NCI-H2081 (cell line): ENCODE results near the gene ALDOB.

ENCODE experiments used
- DNase-seq, 2 experiments: peaks; one replicate each; lab custom pipeline; 2025; lab: John Stamatoyannopoulos, UW

Gene ALDOB

DNA sequence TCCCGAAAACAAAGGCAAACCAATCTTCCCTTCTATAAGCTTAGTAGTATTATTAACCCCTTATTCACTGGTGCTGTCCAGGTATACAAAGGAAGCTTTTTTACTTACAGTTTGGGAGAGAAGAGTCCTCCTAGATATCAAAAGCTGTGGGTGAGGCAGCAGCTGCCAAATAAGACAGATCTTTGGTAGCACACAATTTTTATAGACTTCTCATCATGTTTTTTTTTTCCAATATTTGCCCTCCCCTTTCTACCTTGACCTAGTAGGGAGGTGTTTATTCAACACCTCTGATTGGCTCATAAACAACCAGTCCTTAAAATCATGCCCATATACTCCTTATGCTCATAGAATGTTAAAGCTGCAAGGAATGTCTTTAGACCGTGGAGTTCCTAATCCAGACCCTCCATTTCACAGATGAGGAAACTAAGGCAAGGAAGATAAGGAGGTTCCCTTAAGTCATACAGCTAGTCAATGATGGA, at the start of gene ALDOB:
TSS of gene ALDOB (minus strand) at position 174 of the 479 bp plus-strand sequence. CDS start 4,887 bp downstream, outside the sequence.
- DNase-seq, result no peak

DNA sequence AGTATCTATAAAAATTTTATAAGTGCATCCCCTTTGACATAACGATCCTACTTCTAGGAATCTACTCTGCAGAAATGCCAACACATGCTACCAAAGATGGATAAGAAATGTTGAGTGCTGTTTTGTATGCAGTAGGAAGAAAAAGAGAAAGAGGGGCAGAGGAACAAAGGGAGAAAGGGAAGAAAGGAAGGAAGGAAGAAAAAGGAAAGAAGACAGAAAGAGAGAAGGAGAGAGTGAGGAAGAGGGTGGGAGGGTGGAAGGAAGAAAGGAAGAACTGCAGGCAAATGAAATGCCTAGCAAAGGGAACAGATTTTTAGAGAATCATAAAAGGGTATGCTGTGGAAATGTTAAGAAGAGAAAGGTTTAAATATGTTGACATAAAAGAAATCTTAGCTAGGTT, 48.5 kb upstream of the ALDOB start:
- DNase-seq, result no peak

DNA sequence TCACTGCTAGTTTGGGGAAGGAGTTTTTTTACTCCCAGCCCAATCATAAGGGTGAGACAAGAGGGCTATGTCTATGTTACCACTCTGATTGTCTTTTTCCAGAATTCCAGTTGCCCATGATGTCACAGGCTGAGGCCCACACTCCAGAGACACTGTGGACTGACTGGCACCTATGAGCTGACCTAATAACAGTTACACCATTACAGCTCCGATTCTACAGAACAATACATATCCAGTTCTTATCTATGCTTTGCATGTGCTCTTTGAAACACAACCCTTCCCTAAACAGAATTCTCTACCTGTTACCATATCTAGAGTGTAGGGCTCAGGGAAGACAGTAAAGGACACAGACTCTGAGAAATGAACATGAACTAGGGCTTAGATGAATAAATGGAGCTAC, 45.7 kb upstream of the ALDOB start:
- no peak for DNase-seq

DNA sequence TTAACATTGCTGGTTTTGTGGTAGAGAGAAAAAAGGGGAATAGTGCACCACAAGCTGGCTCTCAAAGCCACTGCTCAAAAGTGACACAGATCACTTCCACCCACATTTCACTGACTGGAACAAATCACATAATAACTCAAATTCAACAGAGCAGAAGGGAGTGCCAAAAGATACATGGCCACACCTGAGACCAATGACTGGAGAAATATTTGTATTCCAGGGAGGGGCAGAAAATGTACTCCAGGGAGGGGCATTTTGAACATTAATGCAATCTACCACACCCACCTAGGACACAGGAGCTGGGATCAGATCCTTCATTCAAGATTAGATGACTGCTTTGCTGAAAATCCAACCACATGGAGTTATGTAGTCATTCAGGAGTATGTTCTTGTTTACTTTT, 44.8 kb upstream of the ALDOB start:
- DNase-seq, result peak; percentile 12 to 50

GRCh38 chr9:101479338-101480030, 43.9 kb upstream of the ALDOB start:
- peak; percentile 19 to 27 for DNase-seq

GRCh38 chr9:101478906-101479305, 43.3 kb upstream of the ALDOB start:
- DNase-seq, result no peak

- DNase-seq, result no peak
Observed at GRCh38 chr9:101478444-101478843, 42.9 kb upstream of the ALDOB start.

DNA sequence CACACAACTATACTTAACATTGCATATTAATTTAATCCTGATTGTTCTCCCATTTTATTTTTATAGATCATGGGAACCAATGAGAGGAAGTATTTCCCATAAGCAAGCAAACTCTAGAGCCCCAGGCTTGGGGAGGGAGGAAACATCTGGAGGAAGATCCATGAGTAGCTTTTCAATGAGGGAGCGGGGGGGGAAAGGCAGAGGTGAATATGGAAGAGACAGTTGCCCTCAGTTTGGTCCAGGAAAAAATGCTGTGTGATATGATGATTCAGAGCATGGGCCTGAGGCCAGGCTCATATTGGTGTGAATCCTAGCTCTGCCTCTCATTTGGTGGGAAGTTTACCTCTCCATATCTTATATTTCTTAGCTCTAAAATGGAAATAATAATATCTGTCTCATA, 42.2 kb upstream of the ALDOB start:
- no peak for DNase-seq

DNA sequence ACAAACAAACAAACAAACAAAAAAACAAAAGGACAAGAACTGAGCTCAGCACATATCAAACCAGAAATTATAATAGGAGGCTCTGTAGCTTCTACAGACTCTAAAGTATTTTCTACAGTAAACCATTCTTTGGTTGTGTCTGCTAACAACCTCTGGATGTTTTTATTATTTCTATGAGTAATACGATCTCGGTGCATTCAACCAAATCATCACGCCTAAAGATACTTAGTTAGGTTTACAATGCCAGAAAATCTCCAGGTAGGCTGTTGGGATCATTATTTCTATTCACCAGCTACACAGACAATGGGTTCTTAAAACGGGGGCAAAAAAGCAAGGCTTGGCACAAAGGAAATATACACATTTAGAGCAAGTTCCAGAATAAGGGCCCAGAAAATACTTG, 41.6 kb upstream of the ALDOB start:
- DNase-seq, result no peak

GRCh38 chr9:101476576-101477208, 41.1 kb upstream of the ALDOB start:
- no peak for DNase-seq

GRCh38 chr9:101472891-101473290, 37.3 kb upstream of the ALDOB start:
- DNase-seq, result no peak

- no peak for DNase-seq
Observed at GRCh38 chr9:101470929-101471328, 35.4 kb upstream of the ALDOB start.

- DNase-seq, result no peak
Observed at GRCh38 chr9:101470021-101470420, 34.4 kb upstream of the ALDOB start.

DNA sequence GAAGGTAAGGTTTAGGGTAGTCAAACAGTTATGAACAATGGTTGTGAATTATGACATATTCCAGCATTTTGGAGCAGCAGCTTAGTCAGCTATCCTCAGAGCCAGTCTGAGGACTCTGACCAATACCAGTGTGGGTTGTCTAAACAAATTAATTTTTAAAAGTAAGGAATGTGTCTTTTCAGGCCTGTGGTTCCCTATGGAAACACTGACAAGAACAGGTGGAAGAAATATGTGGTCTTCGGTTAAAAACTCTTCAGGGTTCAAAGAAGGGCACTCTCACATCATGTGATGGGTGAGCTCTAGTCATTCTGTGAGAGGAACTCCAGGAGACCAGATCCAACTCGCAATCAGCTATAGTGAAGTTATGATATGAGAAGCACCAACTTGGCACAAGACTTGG, 33.5 kb upstream of the ALDOB start:
- no peak for DNase-seq

- DNase-seq, result no peak
Observed at GRCh38 chr9:101468116-101468515, 32.5 kb upstream of the ALDOB start.

DNA sequence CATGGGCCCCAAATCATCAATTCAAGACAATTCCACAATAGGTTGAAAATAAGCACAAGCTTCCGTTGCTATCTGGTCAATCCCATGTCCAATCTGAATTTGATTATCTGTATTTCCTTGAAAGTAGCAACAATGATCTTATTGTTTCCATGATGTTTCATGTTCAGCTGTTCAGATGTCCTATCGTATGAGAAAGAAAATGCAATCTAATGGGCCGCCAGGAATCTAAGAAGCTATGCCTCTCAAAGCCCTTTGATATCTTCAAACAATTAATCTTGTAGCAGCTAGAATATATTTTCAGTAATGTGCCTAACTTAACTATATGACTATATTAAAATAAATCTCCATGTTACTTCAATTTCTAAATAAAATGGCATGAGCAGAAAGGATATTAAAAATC, 32.1 kb upstream of the ALDOB start:
- no peak for DNase-seq

DNA sequence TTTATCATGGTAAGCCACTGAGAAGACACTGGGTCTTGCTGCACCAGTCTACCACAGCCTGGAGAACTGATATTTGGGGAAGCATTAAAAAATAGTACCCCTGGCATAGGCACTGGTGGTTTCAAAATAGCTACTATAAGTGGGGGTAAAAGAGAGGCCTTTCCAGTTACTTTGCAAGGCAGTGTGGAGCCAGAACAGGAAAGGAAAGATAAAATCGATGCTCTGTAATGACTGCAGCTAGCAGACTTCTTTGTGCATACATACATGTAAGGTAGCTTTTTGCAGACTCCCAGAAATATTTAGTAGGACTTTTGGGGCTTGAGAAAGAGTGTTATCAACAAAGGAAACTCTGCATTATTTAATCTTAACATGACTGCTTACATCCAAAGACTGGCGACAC, 31.3 kb upstream of the ALDOB start:
- no peak for DNase-seq

DNA sequence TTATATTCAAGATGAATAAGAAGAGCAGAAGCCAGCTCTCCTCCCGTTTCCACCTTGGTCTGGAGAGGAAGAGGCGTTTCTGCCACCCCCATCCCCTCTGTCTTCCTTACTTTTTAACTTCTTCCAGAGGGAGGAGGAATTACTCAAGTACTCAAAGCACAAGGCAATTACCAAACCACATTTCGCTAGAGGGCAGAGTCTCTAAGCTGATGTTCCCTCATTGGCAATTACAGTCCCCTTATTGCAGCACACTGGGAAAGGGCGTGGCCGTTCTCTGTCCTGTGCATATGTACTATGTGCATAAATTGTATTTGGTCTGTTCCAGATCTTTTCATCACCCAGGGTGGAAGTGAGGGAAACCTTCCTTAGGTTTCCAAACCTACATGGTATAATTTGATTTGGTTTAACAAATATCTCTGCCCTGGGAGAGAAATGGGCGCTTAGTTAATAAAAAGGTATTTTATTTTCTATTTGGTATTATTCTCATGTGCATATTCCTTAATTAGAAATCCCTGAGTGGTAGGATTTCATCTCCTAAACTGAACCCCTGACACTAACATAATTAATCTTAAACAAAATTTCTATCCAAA, 29.8 kb upstream of the ALDOB start:
- DNase-seq, result peak; percentile 23 to 37

GRCh38 chr9:101463397-101463796, 27.8 kb upstream of the ALDOB start:
- DNase-seq, result no peak

DNA sequence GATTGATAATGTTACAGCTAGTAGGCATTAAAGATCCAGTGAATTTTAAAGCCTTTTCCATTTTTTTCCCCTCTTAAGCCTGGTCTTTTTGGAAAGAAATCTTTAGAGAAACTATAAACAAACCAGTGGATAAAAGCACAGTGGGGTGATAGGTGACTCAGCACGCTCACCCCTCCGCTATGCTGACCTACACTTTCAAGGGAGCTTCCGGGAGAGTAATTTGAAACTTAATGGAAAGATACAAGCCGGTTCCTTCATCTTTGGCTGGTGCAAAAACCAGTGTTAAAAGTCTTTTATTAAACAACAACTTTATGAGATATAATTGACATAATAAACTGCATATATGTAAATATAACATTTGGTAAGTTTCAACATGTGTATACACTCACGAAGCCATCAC, 27.0 kb upstream of the ALDOB start:
- DNase-seq, result no peak

DNA sequence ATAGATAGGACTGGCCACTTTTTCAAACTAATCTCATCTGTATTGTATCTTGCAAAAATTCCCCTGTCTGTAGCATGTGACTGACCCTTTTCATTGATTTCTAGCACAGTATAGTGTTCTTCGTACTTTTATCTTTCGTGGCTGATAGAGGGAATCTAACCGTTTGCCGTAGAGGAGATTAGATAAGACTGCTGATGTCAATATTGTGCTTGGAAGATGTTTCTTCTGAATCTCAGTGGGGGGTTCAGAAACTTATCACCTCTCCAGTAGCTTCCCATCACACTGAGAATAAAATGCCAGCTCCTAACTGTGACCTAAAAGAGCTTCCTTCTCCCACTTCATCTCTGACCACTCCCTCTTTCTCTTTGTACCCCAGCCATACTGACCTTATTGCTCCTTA, 25.4 kb upstream of the ALDOB start:
- no peak for DNase-seq

- peak; percentile 55 to 74 for DNase-seq
Observed at GRCh38 chr9:101458963-101459631, 23.5 kb upstream of the ALDOB start.

GRCh38 chr9:101457003-101457402, 21.4 kb upstream of the ALDOB start:
- no peak for DNase-seq
